GM06990 (cell line): Measurements from ENCODE around the gene TMEM54.

Experiments
- DNase-seq: peaks from one replicate; pipeline ENCODE4 v3.0.0-alpha.2; 2011; ENCODE audit not compliant: insufficient read length; ENCODE audit errors: extremely low read depth
- H3K27me3 ChIP-seq: replicated peaks from 2 replicates; pipeline ENCODE4 v1.6.0; 2011; ENCODE audit warnings: low read length; ENCODE audit not compliant: control insufficient read depth, insufficient read depth
- H3K36me3 ChIP-seq: 2 replicates; pipeline ENCODE4 v1.5.1; 2011; ENCODE audit warnings: low read length; ENCODE audit not compliant: control insufficient read depth, insufficient read depth
- H3K4me3 ChIP-seq: replicated peaks from 2 replicates; pipeline ENCODE4 v1.5.1; 2011; ENCODE audit warnings: low read depth, mild to moderate bottlenecking, control low read depth, low read length
- TF ChIP-seq, protein P1 (sequence below): IDR thresholded peaks from 2 replicates; pipeline ENCODE4 v1.5.1; 2011; ENCODE audit warnings: low read length, control low read depth, mild to moderate bottlenecking, inconsistent platforms; ENCODE audit not compliant: insufficient read depth, poor library complexity, severe bottlenecking

TMEM54 gene

GRCh38 chr1:32895325-32896215 is 5.6 kb downstream of the TMEM54 start:
- TF ChIP-seq, protein P1, sequence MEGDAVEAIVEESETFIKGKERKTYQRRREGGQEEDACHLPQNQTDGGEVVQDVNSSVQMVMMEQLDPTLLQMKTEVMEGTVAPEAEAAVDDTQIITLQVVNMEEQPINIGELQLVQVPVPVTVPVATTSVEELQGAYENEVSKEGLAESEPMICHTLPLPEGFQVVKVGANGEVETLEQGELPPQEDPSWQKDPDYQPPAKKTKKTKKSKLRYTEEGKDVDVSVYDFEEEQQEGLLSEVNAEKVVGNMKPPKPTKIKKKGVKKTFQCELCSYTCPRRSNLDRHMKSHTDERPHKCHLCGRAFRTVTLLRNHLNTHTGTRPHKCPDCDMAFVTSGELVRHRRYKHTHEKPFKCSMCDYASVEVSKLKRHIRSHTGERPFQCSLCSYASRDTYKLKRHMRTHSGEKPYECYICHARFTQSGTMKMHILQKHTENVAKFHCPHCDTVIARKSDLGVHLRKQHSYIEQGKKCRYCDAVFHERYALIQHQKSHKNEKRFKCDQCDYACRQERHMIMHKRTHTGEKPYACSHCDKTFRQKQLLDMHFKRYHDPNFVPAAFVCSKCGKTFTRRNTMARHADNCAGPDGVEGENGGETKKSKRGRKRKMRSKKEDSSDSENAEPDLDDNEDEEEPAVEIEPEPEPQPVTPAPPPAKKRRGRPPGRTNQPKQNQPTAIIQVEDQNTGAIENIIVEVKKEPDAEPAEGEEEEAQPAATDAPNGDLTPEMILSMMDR, result no peak
- H3K27me3 ChIP-seq, result peaks cover 5% of the 10 kb centered on the region
- DNase-seq, result no peak
- no peak overlapping the region for H3K4me3 ChIP-seq
- no peaks in the 10 kb centered on the region for H3K36me3 ChIP-seq

- Histone ChIP-seq H3K36me3 (no peaks in the 10 kb centered on the region), H3K27me3 (peaks cover 5% of the 10 kb centered on the region), H3K4me3 (no peak overlapping the region)
- no peak for DNase-seq
- TF ChIP-seq, protein P1, result no peak
These were observed 6.5 kb downstream of the TMEM54 start for GRCh38 chr1:32894681-32895080.

DNA sequence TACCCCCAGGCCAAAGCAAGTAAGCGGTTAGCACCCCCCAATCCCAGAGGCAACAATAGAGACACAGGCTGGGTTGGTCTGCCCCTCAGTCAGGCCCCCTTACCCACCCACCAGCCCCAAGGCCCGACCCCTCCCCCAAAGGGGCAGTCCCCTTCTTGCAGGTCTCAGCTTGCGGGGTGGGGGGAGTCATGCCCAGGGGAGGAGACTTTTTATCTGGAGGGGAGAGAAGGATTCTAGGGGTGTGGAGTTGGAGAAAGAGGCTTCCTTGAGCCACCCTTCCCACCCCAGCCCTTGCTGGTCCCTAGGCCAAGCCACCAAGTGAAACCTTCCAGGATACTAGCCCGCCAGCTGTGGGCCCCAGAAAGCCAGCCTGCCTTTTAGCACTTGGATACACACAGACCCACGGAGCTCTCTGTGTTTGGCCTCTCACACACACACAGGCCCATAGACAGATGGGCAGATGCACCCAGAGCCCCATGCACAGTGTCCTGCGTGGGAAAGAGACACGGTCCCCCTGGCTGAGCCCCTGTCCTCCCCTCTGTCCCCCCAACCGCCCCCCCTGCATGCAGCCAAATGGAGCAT is 7.1 kb downstream of the TMEM54 start:
- DNase-seq, result no peak
- no peaks in the 10 kb centered on the region for H3K36me3 ChIP-seq
- TF ChIP-seq, protein P1, result no peak
- peaks cover 5% of the 10 kb centered on the region for H3K27me3 ChIP-seq
- no peak overlapping the region for H3K4me3 ChIP-seq

DNA sequence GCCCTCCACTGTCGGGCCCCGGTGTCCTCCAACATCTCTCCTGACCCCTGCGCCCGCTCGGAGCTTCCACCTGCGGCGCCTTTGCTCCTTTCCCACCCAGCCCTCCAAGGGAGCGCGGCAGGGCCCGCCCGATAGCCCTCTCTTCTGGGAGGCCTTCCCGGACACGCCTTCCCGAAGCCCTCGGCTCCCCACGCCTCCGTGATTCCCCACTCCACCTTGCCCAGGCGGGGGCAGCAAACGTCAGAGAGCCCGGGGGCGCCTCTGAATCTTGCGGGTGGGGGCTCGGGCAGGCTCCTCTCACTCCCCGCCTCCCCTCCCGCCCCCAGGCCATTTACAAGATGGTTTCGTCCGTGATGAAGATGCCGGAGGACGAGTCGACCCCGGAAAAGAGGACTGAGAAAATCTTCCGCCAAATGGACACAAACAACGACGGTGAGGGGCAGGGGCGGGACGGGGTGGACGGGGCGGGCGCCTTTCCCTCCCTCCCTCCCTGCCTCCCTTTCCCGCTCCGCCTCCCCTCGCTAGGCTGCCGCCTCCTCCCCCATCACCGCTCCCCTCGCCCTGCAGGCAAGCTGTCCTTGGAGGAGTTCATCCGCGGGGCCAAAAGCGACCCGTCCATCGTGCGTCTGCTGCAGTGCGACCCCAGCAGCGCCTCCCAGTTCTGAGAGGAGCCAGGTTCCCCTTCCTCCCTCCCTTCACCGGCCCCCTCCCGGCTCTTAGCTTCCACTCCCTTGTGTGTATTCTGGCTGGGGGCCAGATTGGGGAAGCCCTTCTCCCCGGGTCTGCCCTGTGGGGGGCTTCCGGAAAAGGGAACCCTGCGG is 7.8 kb downstream of the TMEM54 start:
- Histone ChIP-seq H3K36me3 (no peaks in the 10 kb centered on the region), H3K27me3 (peaks cover 4% of the 10 kb centered on the region), H3K4me3 (peak overlapping the region; percentile 35)
- no peak for DNase-seq
- TF ChIP-seq, protein P1, result peak; percentile 25

DNA sequence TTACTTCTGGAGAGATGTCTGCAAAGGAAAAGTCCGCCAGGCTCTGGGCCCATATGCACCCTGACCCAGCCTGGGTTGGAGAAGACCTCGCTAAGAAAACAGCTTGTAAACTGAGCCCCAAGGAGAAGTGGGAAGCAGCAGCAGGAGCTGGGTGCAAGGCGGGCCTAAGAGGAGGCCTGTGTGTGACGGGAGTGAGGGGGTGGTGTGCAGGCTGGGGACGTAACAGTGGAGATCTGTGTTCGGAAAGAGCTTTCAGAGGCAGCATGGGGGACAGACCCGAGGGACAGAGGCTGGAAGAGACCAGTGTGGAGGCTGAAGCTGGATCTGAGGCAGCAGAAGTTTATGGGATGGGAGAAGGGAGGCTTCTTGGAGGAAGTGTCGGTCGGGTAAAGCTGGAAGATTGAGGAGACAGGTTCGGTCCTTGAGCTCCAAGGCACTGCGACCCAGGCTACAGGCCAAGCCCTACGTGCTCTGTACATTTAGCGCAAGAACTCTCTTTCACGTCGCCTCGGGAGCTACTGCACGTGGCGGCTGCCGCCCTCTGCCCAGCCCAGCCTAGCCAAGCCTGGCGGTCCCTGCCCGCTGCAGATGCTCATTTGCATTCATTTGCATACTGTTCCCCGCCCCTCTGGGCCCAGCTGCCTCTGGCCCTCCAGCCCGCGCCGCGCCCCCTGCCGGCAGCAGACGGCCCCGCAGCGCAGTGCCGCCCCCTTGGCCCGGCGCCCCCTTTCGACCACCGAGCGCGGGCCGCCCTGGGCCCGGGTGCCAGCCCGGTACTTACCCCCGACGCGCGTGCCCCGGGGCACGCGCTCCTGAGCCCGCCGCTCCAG is 8.6 kb downstream of the TMEM54 start:
- peaks cover 7% of the 10 kb centered on the region for H3K27me3 ChIP-seq
- TF ChIP-seq, protein P1, result peak; percentile 10
- no peak overlapping the region; the same call in 1 of the 2 replicates for H3K4me3 ChIP-seq
- no peaks in the 10 kb centered on the region for H3K36me3 ChIP-seq
- DNase-seq, result peak; percentile 42
